Activated naive CD4-positive, alpha-beta T cell treated with anti-CD3 and anti-CD28 coated beads, Interleukin-2, amount 50 U/mL, for 72 hours (primary cell): Measurements from ENCODE around the gene SLC39A11. TPM values are rescaled to one million over a fixed set of nuclear protein-coding genes. Genes with fewer than 3 reads are reported as not detected.

Source experiments
- ATAC-seq, 2 donors: fragments of 150-1000 bp; cut with Tn5 transposase; 2 replicates each; pipeline ENCODE4 v1.10.0; 2021; ENCODE audit warnings: mild to moderate bottlenecking in 2 of 2, moderate library complexity in 2 of 2
- DNase-seq, 2 donors: peaks; one replicate each; pipeline ENCODE4 v3.0.0; 2021 to 2022; ENCODE audit warnings: low spot score in 2 of 2
- H3K27ac Mint-ChIP-seq, 2 donors: one replicate each; pipeline ENCODE4 v1.8.0; 2022; ENCODE audit warnings: mild to moderate bottlenecking in 2 of 2, mixed read lengths in 2 of 2
- H3K36me3 Mint-ChIP-seq, 2 donors: one replicate each; pipeline ENCODE4 v1.8.0; 2022; ENCODE audit warnings: mixed read lengths in 2 of 2
- H3K9me3 Mint-ChIP-seq, 2 donors: one replicate each; pipeline ENCODE4 v1.8.0; 2022; ENCODE audit warnings: mixed read lengths in 2 of 2
- total RNA-seq, 2 donors: library from RNA; stranded (reverse); gene quantifications; one replicate each; pipeline ENCODE4 v1.2.3, GENCODE V29; 2022

Gene SLC39A11
- total RNA-seq, 2 donors from 2014 or later = 14.8 to 17.7 TPM

DNA sequence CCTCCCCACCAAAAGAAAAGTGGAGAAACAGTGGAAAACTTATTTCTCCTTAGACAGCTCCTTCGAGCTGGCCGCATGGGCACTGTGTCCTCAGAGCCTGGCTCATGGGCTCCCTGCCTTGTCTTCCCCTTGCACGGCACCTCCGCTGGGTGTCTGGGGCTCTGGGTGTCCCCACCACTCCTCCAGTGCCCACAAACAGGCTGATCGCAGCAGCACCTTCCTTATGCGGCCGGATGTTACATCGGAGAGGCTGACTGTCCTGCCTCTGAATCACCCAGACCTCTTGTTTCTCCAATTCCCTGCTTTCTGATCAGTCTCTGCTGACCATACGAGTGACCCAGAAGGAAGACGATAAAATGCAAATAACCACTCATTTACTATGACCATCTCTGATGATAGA lies 121.7 kb downstream of the SLC39A11 start:
- ATAC-seq = no peak
- Mint-ChIP-seq H3K36me3 (no peaks in the 10 kb centered on the region), H3K27ac (no peak overlapping the region), H3K9me3 (no peaks in the 10 kb centered on the region)
- no peak for DNase-seq

DNA sequence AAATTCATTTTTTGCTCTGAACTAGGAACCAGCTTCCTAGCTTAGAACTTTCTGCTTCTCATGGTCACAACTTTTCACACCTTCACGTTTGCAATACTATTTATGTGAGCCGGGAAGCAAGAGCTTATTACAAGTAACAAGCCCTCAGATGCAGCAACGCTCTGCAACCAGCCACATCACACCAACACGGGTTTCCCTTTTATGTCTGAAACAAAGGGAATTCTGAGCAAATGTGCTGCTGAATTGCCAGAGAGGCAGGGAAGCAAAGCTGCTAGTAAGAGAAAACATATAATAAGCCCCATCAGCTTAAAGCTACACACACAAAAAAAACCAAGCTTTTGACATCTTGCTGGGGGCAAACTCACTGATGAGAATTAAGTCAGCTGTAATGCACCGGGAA lies 122.2 kb downstream of the SLC39A11 start:
- ATAC-seq = no peak
- no peaks in the 10 kb centered on the region for H3K9me3 Mint-ChIP-seq
- H3K27ac Mint-ChIP-seq = no peak overlapping the region
- no peaks in the 10 kb centered on the region for H3K36me3 Mint-ChIP-seq
- DNase-seq = no peak

DNA sequence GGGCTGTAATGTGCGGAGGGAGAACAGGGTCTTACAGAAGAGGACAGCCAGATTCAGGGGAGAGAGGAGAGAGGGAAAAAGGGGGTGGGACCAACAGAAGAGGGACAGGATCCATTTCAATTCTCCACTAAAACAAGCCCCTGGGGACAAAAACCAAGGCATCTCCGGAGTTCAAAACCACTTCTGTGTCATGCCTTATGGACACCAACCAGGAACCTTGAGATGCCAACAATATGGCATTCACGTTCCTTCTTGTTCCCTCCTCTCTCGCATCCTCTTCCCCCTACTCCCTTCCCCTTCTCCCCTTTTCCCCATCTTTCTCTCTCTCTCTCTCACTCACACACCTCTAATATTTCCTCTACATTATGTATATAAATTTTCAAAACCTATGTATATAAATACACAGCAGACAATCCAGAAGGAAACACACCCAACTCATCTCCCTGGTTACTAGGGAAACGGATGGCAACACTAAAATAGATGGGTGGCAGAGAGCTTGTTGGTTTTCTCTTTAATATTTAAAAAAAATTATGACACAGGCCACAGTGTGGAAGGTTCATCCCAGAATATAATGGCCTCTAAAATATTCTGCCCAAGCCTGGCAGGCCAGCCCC lies 123.1 kb downstream of the SLC39A11 start:
- H3K9me3 Mint-ChIP-seq = no peaks in the 10 kb centered on the region
- no peak for DNase-seq
- H3K27ac Mint-ChIP-seq = no peak overlapping the region
- no peak for ATAC-seq
- H3K36me3 Mint-ChIP-seq = no peaks in the 10 kb centered on the region

DNA sequence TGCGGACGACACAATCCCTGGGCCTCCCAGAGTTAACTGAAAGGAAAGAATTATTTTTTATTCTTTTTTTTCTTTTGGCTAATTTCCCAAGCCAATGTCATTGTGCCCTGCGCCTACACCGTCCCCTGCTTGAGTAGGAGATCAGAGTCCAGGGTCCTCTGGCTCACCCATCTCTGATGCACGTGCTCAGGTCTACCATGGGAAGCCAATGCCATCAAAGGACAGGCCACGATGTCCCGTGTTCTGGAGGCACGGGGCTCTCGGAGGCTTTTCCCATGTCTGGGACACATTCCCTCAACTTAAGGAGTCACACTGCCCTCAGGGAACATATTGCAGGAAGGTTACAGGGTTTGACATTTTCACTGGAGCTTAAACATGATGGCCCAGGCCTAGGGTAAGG lies 123.7 kb downstream of the SLC39A11 start:
- no peak for ATAC-seq
- H3K36me3 Mint-ChIP-seq = no peaks in the 10 kb centered on the region

DNA sequence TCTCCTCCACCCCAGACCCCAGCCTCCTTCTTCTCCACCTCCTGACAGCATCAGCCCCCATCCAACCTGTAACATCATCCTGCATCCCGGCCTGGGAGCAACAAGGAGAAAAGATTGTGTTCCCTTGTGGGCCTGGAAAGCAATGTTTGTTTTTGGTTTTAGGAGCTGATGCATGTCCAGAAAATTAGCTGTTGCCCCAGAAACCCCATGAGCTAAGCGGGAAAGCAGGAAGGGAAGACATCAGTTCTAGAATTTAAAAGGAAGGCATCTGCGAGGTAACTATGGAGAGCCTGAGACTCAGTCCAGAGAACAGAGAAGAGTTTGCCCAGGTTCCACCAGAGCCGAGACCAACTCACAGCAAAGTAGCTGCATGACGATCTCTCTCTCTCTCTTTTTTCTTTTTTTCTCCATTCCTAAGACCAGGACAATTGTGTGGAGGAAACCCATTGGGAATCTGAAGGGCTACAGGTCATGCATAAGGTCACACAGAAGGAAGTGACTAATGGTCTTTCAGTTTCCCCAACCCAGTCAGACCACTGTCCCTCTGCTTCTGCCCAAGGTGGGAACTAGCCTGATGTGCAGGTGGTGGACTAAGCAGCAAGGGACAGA lies 124.4 kb downstream of the SLC39A11 start:
- ATAC-seq (no peak), DNase-seq (no peak)
- Mint-ChIP-seq H3K9me3 (no peaks in the 10 kb centered on the region), H3K36me3 (no peaks in the 10 kb centered on the region), H3K27ac (peak overlapping the region in 1 of 2 donors; percentile 60)

More for the DNA sequence above, 123.7 kb downstream of the SLC39A11 start:
- no peak for DNase-seq
- H3K9me3 Mint-ChIP-seq = no peaks in the 10 kb centered on the region
- no peak overlapping the region for H3K27ac Mint-ChIP-seq

DNA sequence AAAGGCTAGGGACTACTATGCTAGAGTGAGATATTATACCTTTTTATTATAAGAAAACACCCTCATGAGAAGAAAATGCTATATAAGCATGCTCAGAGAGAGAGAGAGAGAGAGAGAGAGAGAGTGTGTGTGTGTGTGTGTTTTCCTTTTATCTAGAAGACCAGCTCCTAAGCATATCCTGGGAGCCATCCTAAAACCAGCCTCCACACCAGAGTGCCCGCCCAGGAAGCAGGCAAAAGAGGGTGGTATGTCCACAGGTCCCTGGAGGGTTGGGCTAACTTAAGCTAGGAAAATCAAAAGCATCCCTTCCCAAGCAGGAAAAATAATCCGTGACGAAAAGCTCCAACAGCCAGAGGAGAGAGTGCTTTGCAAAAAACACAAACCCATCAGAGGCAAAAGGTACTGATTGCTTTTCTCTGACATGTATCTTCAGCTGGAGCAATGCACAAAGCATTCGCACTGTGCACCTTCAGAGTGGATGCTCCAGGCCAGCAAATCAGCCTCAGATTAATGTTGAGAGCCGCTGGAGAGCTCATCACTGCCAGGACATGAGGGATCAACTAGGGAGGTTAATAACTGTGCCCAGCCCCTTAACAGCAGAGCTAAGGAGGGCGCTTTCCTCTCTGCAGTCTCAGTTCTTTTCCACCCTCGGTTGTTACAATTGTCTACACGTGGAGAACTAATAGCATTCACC lies 125.1 kb downstream of the SLC39A11 start:
- DNase-seq (no peak), ATAC-seq (no peak)
- Mint-ChIP-seq H3K27ac (no peak overlapping the region), H3K9me3 (no peaks in the 10 kb centered on the region), H3K36me3 (no peaks in the 10 kb centered on the region)

DNA sequence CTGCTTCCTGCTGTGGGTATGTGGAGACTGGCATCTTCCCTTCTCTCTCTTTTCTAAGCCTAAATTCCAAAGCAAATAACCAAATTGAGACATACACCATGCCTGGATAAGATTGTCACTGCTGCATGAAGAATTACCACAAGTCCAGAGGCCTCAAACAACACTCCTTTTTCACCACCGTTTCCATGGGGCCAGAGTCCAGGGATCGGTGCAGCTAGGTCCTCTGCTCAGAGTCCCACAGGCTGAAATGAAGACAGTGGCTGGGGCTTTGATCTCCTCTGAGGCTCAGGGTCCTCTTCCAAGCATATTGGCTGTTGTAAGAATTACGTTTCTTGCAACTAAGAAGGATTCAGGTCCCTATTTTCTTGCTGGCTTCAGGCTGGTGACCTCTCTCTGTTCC lies 130.4 kb downstream of the SLC39A11 start:
- Mint-ChIP-seq H3K27ac (no peak overlapping the region), H3K9me3 (no peaks in the 10 kb centered on the region), H3K36me3 (peaks cover 0 to 5% of the 10 kb centered on the region in 2 donors)
- ATAC-seq = no peak
- DNase-seq = no peak

DNA sequence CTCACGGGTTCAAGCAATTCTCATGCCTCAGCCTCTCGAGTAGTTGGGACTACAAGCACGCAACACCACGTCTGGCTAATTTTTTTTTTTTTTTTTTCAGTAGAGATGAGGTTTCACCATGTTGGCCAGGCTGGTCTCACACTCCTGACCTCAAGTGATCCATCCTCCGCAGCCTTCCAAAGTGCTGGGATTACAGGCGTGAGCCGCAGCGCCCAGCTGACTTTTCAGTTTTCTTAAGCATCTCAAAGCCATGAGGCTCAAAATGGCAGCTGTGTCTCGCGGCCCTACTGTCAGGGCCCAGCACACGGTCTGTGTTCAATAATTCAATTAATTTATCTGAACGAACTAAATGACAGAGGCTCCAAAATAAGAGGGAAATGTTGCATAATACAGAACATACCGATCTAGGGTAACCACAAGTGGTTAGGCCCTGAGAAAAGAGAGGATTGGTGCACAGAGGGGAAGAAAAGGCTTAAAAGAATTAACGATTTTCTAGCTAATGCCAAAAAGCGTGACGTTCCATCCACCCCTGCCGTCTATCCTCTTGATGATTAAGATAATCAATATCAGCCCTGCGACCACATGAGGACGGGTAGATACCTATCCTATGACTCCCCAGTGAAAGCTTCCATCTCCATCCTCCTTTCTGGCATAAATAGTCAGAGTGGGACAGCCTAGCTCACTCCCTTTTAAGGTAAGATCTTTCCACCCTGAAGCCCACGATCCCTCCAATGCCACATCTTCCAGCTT lies 136.9 kb downstream of the SLC39A11 start:
- Mint-ChIP-seq H3K36me3 (peaks cover 0 to under 1% of the 10 kb centered on the region in 2 donors), H3K9me3 (no peaks in the 10 kb centered on the region), H3K27ac (no peak overlapping the region)
- no peak for ATAC-seq
- DNase-seq = no peak

DNA sequence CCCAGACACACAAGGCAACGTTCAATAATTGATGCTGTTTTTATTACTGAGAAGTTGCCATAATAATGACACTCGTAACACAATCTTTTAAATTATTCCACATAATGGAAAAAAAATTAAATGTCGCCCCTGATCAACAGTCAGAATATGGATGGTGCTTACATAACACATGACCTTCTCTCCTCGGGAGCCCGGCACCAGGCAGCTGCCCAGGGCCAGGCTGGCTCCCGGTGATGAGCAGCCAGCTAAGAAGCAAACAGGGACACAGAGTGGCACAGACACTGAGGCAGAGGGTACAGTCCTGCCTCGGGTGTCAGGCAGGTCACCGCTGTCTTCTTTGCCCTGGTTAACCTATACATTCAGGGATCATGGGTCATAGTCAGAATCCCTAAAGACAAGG lies 137.9 kb downstream of the SLC39A11 start:
- no peak for DNase-seq
- no peak overlapping the region for H3K27ac Mint-ChIP-seq
- no peaks in the 10 kb centered on the region for H3K36me3 Mint-ChIP-seq
- no peaks in the 10 kb centered on the region for H3K9me3 Mint-ChIP-seq
- ATAC-seq = no peak

DNA sequence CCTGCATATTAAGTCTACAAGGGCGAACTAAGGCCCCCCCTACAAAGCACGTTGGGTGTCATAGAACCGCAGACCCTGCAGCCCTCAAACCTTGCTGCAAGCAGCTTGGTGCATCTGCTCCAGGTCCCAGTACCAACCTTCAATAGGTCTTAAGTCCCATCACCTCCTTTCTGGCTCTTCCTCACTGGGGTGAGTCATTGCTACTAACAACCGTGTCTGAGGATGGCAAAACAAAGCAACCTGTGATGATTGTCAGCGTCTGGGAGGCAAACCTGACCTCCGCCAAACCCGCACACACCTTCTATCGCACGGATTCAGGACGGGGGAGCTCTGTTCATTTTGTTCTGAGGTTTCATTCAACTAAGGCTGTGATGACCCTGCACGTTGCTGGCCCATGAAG lies 138.9 kb downstream of the SLC39A11 start:
- Mint-ChIP-seq H3K27ac (no peak overlapping the region), H3K36me3 (no peaks in the 10 kb centered on the region), H3K9me3 (no peaks in the 10 kb centered on the region)
- DNase-seq (no peak), ATAC-seq (no peak)

DNA sequence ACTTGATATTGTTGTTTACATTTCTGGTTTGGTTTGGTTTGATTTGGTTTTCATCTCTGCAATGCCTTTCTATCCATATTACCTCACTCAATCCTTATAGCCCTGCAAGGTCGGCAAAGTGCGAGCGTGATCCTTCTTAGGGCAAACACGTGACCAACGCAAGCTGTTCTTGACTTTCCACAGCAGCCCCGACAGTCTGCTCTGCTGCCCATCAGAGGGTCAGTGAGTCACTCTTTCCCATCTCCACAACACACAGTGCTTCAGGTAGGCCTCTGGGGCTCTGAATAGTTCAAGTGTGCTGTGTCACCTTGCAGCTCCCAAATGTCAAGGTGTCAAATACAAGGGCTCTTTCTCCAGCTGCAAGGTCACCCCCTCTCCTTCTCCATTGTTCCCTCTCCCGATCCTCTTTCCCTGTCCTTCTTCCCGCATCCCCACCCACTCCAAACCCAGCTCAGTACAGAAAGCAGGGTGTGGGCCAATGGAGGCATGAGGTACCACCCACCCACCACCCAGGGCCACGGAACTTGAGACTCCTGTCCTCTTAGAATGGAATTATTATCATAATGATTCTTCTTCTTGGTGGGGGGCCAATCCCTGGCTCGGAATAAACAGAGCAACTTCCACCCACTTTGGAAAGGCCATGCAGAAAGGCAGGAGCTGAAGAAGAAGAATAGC lies 139.7 kb downstream of the SLC39A11 start:
- ATAC-seq = no peak
- Mint-ChIP-seq H3K27ac (peak overlapping the region in 1 of 2 donors; percentile 16), H3K36me3 (peaks cover 0 to 5% of the 10 kb centered on the region in 2 donors), H3K9me3 (no peaks in the 10 kb centered on the region)
- no peak for DNase-seq

DNA sequence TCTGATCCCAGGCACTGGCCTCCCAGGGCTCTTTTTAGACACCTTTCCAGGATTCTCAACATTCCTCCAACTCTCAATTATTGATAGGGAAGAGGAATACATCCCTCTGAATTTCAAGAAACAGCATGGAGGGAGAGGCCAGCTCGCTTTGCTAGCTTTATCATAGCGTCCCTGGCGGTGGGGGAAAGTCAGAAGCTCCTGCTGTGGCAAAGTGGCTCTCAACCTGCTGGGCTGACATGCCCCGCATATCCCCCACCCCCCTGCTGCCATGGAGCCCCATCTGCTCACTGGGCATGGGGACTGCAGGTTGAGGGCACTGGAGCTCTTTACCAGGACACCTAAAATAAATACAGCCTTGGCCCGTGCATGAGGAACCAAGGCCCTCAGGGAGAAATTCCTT lies 140.3 kb downstream of the SLC39A11 start:
- ATAC-seq (no peak), DNase-seq (no peak)
- no peak overlapping the region for H3K27ac Mint-ChIP-seq
- peaks cover 0 to 5% of the 10 kb centered on the region in 2 donors for H3K36me3 Mint-ChIP-seq
- H3K9me3 Mint-ChIP-seq = no peaks in the 10 kb centered on the region

DNA sequence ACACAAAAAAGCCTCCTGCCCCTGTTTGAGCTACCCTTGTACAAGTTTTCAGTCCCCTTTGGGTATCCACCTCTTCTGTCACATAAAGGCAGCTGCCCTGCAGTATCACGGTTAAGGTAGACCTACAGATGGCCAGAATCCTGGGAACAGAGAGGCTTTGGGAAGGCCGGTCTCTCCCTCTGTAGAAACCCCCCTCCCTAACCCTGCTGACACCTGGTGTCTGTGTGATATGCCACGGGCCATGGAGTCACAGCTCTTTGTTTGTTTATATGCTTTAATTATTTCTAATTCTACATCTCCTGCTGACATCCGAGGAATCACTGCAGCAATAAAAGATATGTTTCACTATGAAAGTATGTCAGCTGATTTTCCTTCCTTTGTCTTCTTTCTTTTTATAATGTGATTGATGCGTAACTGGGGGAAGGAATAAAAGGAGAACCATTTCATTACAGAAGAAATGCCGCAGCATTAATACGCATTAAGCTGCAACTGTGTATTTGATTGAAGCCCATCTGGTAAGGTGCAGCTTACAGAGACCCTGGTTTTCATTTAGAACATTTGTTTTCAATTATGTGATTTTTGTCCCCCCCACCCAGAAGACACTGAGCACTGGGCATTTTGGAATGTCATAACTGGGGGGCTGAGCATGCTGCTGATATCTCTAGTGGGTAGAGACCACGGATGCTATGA lies 142.1 kb downstream of the SLC39A11 start:
- no peak for DNase-seq
- no peak for ATAC-seq
- Mint-ChIP-seq H3K36me3 (peaks cover 0 to 10% of the 10 kb centered on the region in 2 donors), H3K9me3 (no peaks in the 10 kb centered on the region), H3K27ac (no peak overlapping the region)

DNA sequence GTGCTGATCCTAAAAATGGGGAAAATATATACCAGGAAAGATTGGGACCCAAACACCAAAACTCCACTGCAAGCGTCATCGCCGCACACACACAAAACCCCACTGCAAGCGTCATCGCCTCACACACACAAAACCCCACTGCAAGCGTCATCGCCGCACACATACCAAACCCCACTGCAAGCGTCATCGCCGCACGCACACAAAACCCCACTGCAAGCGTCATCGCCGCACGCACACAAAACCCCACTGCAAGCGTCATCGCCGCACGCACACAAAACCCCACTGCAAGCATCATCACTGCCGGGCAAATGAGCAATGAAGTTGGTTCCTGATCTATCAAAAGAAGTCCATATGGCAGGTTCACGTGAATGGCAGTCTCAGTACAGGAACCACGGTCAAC lies 144.4 kb downstream of the SLC39A11 start:
- H3K36me3 Mint-ChIP-seq = peaks cover 0 to 15% of the 10 kb centered on the region in 2 donors
- DNase-seq = no peak
- ATAC-seq = no peak
- H3K9me3 Mint-ChIP-seq = no peaks in the 10 kb centered on the region
- H3K27ac Mint-ChIP-seq = no peak overlapping the region

DNA sequence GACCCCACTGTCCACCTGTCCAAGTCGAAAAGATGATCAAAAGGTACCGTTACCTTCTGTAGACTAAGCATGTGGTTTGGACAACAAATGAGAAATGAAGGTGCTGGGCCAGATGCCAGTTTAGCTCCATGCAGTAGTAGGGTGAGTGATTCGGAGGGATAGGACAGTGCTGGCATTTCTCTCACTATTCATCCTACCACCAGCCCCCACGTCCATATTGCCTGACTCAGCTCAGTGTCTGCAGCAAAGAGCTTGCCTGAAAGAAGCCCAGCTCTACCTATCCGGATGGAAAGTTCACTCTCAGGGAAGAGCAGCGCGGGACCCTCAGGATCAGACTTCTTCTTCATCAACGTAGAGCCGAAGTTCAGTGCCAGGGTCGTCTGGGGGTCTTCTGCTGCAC lies 145.0 kb downstream of the SLC39A11 start:
- Mint-ChIP-seq H3K9me3 (no peaks in the 10 kb centered on the region), H3K27ac (no peak overlapping the region), H3K36me3 (peaks cover 0 to 15% of the 10 kb centered on the region in 2 donors)
- no peak for DNase-seq
- ATAC-seq = no peak

DNA sequence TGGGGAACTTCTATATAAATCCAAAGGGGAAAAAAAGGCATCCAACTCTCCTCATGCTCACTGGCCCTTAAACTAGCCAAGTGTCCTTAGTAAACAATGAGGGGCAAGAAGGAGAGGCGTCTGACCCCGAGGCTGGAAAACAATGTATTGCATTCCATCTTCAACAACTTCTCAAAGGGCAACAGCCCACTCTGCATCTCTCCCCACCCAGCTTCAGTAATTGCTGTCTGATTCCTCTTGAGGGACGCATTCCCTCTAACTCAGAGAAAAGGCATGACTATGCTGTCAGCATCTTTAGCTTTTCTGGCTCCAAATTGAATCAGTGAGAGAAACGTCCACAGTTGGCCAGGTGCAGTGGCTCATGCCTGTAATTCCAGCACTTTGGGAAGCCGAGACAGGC lies 145.8 kb downstream of the SLC39A11 start:
- no peak for ATAC-seq
- no peak overlapping the region for H3K27ac Mint-ChIP-seq
- H3K36me3 Mint-ChIP-seq = peaks cover 0 to 15% of the 10 kb centered on the region in 2 donors
- no peak for DNase-seq
- H3K9me3 Mint-ChIP-seq = no peaks in the 10 kb centered on the region
